Mesenchymal stem cell (in vitro differentiated cells and primary cell): ENCODE results near the gene ATP5F1D.
A peak's percentile ranks its signal among the peaks of the same experiment; 100 is the strongest.

Source experiments
- DNase-seq: peaks from one replicate; pipeline ENCODE4 v3.0.0-alpha.2; 2013
- H2AFZ ChIP-seq: one replicate; pipeline ENCODE4 v1.6.1; 2013; ENCODE audit warnings: low read depth, mild to moderate bottlenecking, control low read depth, inconsistent platforms, low read length, moderate library complexity
- H2AK5ac ChIP-seq: 2 replicates; pipeline ENCODE4 v1.6.1; 2013; ENCODE audit warnings: low read length, moderate library complexity, mild to moderate bottlenecking, inconsistent platforms; ENCODE audit not compliant: severe bottlenecking
- H2BK120ac ChIP-seq: one replicate; pipeline ENCODE4 v1.6.1; 2013; ENCODE audit warnings: low read depth, mild to moderate bottlenecking, inconsistent platforms, low read length, moderate library complexity
- H2BK12ac ChIP-seq, 2 experiments: one replicate each; pipeline ENCODE4 v1.6.1; 2013; ENCODE audit warnings: inconsistent platforms in 2 of 2, low read length in 2 of 2, mild to moderate bottlenecking in 2 of 2, moderate library complexity in 2 of 2, control low read depth in 1 of 2
- H2BK15ac ChIP-seq: one replicate; pipeline ENCODE4 v1.6.1; 2013; ENCODE audit warnings: mild to moderate bottlenecking, low read depth, inconsistent platforms; ENCODE audit not compliant: poor library complexity, severe bottlenecking
- H2BK5ac ChIP-seq: 2 replicates; pipeline ENCODE4 v1.6.1; 2013; ENCODE audit warnings: low read depth, mild to moderate bottlenecking, low read length, control low read depth, inconsistent platforms; ENCODE audit not compliant: poor library complexity, severe bottlenecking
- H3K14ac ChIP-seq, 2 experiments: one replicate each; pipeline ENCODE4 v1.6.1; 2013; ENCODE audit warnings: inconsistent platforms in 2 of 2, low read length in 2 of 2, control low read depth in 1 of 2, mild to moderate bottlenecking in 1 of 2, moderate library complexity in 1 of 2
- H3K18ac ChIP-seq, 2 experiments: one replicate each; pipeline ENCODE4 v1.6.1; 2013; ENCODE audit warnings: inconsistent platforms in 2 of 2, low read length in 2 of 2, control low read depth in 1 of 2, low read depth in 1 of 2, mild to moderate bottlenecking in 1 of 2
- H3K23ac ChIP-seq, 2 experiments: one replicate each; pipeline ENCODE4 v1.6.1; 2013; ENCODE audit warnings: inconsistent platforms in 2 of 2, low read length in 2 of 2, mild to moderate bottlenecking in 2 of 2, moderate library complexity in 2 of 2, control low read depth in 1 of 2
- H3K27ac ChIP-seq: 2 replicates; pipeline ENCODE4 v1.5.1; 2013; ENCODE audit warnings: mild to moderate bottlenecking, moderate library complexity, low read length, control low read depth, inconsistent platforms; ENCODE audit not compliant: poor library complexity, severe bottlenecking
- H3K27me3 ChIP-seq, 2 experiments: 2 replicates each; pipeline versions ENCODE4 v1.6.1 to v1.7.0; 2013; ENCODE audit warnings: low read length in 2 of 2, mild to moderate bottlenecking in 2 of 2, moderate library complexity in 2 of 2, control low read depth in 1 of 2, inconsistent platforms in 1 of 2; ENCODE audit not compliant: control insufficient read depth in 1 of 2, insufficient read depth in 1 of 2
- H3K36me3 ChIP-seq, 2 experiments: 2 replicates each; pipeline versions ENCODE4 v1.6.1 to v1.7.0; 2013; ENCODE audit warnings: low read length in 2 of 2, control low read depth in 1 of 2, inconsistent platforms in 1 of 2, low read depth in 1 of 2, mild to moderate bottlenecking in 1 of 2; ENCODE audit not compliant: insufficient read depth in 2 of 2, control insufficient read depth in 1 of 2
- H3K4ac ChIP-seq, 2 experiments: one replicate each; pipeline ENCODE4 v1.6.1; 2013; ENCODE audit warnings: inconsistent platforms in 2 of 2, low read length in 2 of 2, mild to moderate bottlenecking in 2 of 2, moderate library complexity in 2 of 2, control low read depth in 1 of 2, low read depth in 1 of 2
- H3K4me1 ChIP-seq: 2 replicates; pipeline ENCODE4 v1.6.1; 2013; ENCODE audit warnings: low read depth, low read length, control low read depth; ENCODE audit not compliant: control insufficient read depth, insufficient read depth
- H3K4me2 ChIP-seq: 2 replicates; pipeline ENCODE4 v1.6.1; 2013; ENCODE audit warnings: low read length, mild to moderate bottlenecking, inconsistent platforms; ENCODE audit not compliant: poor library complexity, severe bottlenecking
- H3K4me3 ChIP-seq, 2 experiments: 2 replicates each; pipeline versions ENCODE4 v1.5.1 to v1.7.0; 2013; ENCODE audit warnings: low read length in 2 of 2, mild to moderate bottlenecking in 2 of 2, control low read depth in 1 of 2, low read depth in 1 of 2; ENCODE audit not compliant: insufficient read depth in 1 of 2
- H3K79me1 ChIP-seq: replicated peaks from 2 replicates; pipeline ENCODE4 v1.6.1; 2013; ENCODE audit warnings: mild to moderate bottlenecking, control low read depth, low read length, inconsistent platforms; ENCODE audit not compliant: poor library complexity, severe bottlenecking
- H3K9ac ChIP-seq: 2 replicates; pipeline ENCODE4 v1.7.0; 2013; ENCODE audit warnings: mild to moderate bottlenecking, low read length, moderate library complexity
- H3K9me3 ChIP-seq: 2 replicates; pipeline ENCODE4 v1.7.0; 2013; ENCODE audit warnings: mild to moderate bottlenecking, low read length; ENCODE audit not compliant: control insufficient read depth
- H4K8ac ChIP-seq: one replicate; pipeline ENCODE4 v1.6.1; 2013; ENCODE audit warnings: inconsistent platforms, mild to moderate bottlenecking, low read length, moderate library complexity
- H4K91ac ChIP-seq: one replicate; pipeline ENCODE4 v1.6.1; 2013; ENCODE audit warnings: mild to moderate bottlenecking, low read length, inconsistent platforms
- WGBS: methylation state at CpG from one replicate; pipeline ENCODE4 v1.1.7; 2013; ENCODE audit warnings: mixed read lengths; 5-methylcytosine and 5-hydroxymethylcytosine counted together

Gene ATP5F1D

DNA sequence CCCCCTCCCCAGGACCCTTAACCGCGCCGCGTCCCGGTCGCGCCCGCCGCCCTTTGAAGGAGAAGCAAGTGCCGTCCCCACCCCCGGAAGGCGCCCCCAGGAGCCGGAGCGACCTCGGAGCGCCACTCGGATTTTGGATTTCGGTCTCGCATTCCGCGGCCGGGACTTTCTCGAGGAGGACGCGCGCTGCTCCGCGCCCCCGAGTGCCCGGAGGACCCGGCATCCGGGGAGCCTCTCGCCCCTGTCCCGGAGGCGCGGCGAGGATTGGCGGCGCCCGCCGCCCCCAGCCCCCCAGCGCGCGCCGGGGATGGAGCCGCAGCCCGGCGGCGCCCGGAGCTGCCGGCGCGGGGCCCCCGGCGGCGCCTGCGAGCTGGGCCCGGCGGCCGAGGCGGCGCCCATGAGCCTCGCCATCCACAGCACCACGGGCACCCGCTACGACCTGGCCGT is 8.5 kb downstream of the ATP5F1D start:
- 2% methylated on average over 49 of the region's 67 CpGs for WGBS
- Histone ChIP-seq H3K14ac (peak overlapping the region in 1 of 2 experiments; percentile 95), H3K4me1 (peaks cover 42% of the 10 kb centered on the region), H4K91ac (peak overlapping the region; percentile 95), H2BK5ac (peak overlapping the region; percentile 85), H3K27ac (peak overlapping the region; percentile 59), H2BK15ac (peak overlapping the region; percentile 78), H3K36me3 (peaks cover 18 to 58% of the 10 kb centered on the region in 2 experiments), H3K4me3 (peak overlapping the region; percentile 84 to 92), H3K23ac (no peak overlapping the region), H3K4ac (peak overlapping the region in 1 of 2 experiments; percentile 79), H4K8ac (no peak overlapping the region), H3K27me3 (no peaks in the 10 kb centered on the region), H3K79me1 (peaks cover 14% of the 10 kb centered on the region), H3K18ac (peak overlapping the region; percentile 69 to 93), H2AK5ac (no peak overlapping the region), H3K4me2 (peak overlapping the region; percentile 60), H2AFZ (no peak overlapping the region), H3K9ac (peak overlapping the region; percentile 96), H3K9me3 (no peaks in the 10 kb centered on the region), H2BK120ac (peak overlapping the region; percentile 99), H2BK12ac (peak overlapping the region in 1 of 2 experiments; percentile 88)
- no peak for DNase-seq

DNA sequence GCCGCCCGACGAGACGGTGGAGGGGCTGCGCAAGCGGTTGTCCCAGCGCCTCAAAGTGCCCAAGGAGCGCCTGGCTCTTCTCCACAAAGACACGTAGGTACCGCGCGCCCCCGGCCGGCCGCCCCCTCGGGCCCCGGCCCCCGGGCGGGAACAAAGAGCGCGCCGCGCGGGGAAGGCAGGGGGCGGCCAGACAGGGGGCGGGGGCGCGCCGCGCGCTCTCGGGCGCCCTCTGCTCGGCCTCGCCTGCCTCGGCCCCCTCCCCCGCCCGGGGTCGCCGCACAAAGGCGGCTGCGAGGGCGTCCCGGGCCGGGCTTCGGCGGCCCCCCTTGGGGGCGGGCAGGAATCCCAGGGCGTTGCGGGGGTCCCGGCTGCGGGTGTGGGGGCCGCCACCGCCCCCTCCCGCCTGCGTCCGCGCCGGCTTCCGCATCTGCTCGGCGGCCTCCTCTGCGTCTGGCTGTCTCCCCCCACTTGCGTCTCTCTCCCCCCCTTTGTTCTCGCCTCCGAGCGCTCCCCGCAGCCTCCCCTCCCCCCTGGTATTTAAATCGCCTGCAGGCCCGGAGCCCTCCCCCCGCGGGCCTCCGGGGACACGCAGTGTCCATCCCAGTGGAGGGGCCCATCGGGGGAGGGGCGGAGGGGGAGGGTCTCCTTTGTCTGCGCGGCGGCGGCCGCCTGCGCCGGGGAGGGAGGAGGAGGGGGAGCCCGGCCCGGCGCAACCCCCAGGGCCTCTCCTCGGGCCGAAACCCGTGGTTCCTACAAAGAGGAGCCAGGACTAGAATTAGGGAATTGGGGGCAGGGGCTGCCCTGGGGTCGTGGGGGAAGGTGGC is 9.1 kb downstream of the ATP5F1D start:
- peaks cover 42% of the 10 kb centered on the region for H3K4me1 ChIP-seq
- H3K9me3 ChIP-seq, result no peaks in the 10 kb centered on the region
- H4K8ac ChIP-seq, result peak overlapping the region; percentile 97
- peak overlapping the region in 1 of 2 experiments; percentile 85 for H3K23ac ChIP-seq
- peak overlapping the region; percentile 62 to 95 for H3K14ac ChIP-seq
- peak overlapping the region; percentile 99 for H3K27ac ChIP-seq
- no peak overlapping the region for H2AK5ac ChIP-seq
- peak overlapping the region; percentile 84 to 92 for H3K4me3 ChIP-seq
- H3K36me3 ChIP-seq, result peaks cover 24 to 59% of the 10 kb centered on the region in 2 experiments
- no peak overlapping the region for H2AFZ ChIP-seq
- H3K4me2 ChIP-seq, result peak overlapping the region; percentile 85
- H3K18ac ChIP-seq, result peak overlapping the region; percentile 93 to 99
- peak overlapping the region; percentile 93 to 96 for H3K4ac ChIP-seq
- H4K91ac ChIP-seq, result peak overlapping the region; percentile 96
- peak overlapping the region; percentile 96 for H3K9ac ChIP-seq
- no peaks in the 10 kb centered on the region for H3K27me3 ChIP-seq
- H2BK120ac ChIP-seq, result peak overlapping the region; percentile 99
- peak overlapping the region in 1 of 2 experiments; percentile 88 for H2BK12ac ChIP-seq
- peak; percentile 76 for DNase-seq
- under 1% methylated on average over 42 of the region's 90 CpGs for WGBS
- H2BK15ac ChIP-seq, result peak overlapping the region; percentile 90
- peaks cover 9% of the 10 kb centered on the region for H3K79me1 ChIP-seq
- H2BK5ac ChIP-seq, result peak overlapping the region; percentile 78

DNA sequence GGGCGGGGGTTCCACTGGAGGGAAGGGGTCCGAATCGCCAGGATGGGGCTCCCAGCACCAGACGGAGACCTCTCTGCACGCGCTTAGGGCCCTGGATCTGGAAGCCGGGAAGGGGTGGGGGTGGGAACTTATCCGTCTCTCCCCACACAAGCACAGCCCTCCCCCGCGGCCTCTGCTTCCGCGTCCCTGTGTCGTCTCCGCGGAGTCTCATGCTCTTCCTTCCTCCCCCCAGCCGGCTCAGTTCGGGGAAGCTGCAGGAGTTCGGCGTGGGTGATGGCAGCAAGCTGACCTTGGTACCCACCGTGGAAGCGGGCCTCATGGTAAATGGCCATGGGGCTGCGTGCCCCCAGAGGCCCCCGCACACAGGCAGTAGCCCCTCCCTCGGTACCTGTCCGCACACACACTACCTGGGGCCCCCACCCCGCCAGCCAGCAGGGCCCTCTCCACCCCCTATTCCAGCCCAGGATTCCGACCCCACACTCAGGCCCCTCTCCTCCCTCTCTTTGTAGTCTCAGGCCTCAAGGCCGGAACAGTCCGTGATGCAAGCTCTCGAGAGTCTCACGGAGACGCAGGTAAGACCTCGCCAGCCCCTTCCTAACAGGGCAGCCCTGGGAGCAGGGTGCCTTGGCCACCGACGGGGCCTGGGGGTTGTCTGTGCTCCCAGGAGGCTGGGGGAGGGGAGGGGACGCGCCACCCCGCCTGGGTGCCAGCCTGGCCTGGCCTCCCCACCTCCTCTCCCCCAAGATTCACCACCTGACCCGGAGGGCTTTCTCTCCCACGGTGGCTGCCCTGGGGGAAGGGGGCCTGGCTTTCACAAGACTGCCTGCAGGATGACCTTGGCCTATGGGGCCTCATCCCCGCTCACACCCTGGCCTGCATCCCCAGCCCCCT is 10.0 kb downstream of the ATP5F1D start:
- Histone ChIP-seq H3K4ac (peak overlapping the region; percentile 93 to 96), H2AFZ (no peak overlapping the region), H2BK120ac (peak overlapping the region; percentile 99), H3K14ac (peak overlapping the region; percentile 76 to 93), H3K4me1 (peaks cover 39% of the 10 kb centered on the region), H3K18ac (peak overlapping the region; percentile 90 to 99), H4K91ac (peak overlapping the region; percentile 96), H2BK15ac (peak overlapping the region; percentile 90), H3K4me3 (peak overlapping the region; percentile 84 to 92), H3K9me3 (no peaks in the 10 kb centered on the region), H3K27ac (peak overlapping the region; percentile 99), H3K36me3 (peaks cover 31 to 63% of the 10 kb centered on the region in 2 experiments), H2BK5ac (peak overlapping the region; percentile 78), H3K27me3 (no peaks in the 10 kb centered on the region), H3K23ac (peak overlapping the region; percentile 11 to 64), H3K79me1 (peaks cover 6% of the 10 kb centered on the region), H3K4me2 (peak overlapping the region; percentile 85), H2BK12ac (peak overlapping the region; percentile 37 to 91), H3K9ac (peak overlapping the region; percentile 96), H4K8ac (peak overlapping the region; percentile 97), H2AK5ac (peak overlapping the region; percentile 43)
- WGBS, result under 1% methylated on average over 24 of the region's 41 CpGs
- DNase-seq, result peak; percentile 81
